ENCODE data around the gene ANOS1. TPM values are rescaled to one million over a fixed set of nuclear protein-coding genes. Genes with fewer than 3 reads are reported as not detected.

Gene ANOS1
- total RNA-seq, 2 donors from 2014 or later: not detected

GRCh38 chrX:8730812-8731558 is 952 bp downstream of the ANOS1 start:
- H3K27ac Mint-ChIP-seq: no peak overlapping the region
- H3K4me1 Mint-ChIP-seq: no peaks in the 10 kb centered on the region
- H3K9me3 Mint-ChIP-seq: no peaks in the 10 kb centered on the region
- H3K36me3 Mint-ChIP-seq (ENCODE audit: low read depth): no peaks in the 10 kb centered on the region
- no peak for ATAC-seq (replicated peaks)
- H3K4me3 Mint-ChIP-seq: no peak overlapping the region
- peaks cover 14% of the 10 kb centered on the region for H3K27me3 Mint-ChIP-seq

- ATAC-seq (replicated peaks): no peak
- Mint-ChIP-seq H3K27ac (no peak overlapping the region), H3K4me1 (no peaks in the 10 kb centered on the region), H3K4me3 (no peak overlapping the region), H3K36me3 (ENCODE audit: low read depth) (no peaks in the 10 kb centered on the region), H3K27me3 (peaks cover 14% of the 10 kb centered on the region), H3K9me3 (no peaks in the 10 kb centered on the region)
These were observed 2.1 kb downstream of the ANOS1 start for GRCh38 chrX:8729811-8730210.

- peaks cover 16% of the 10 kb centered on the region for H3K27me3 Mint-ChIP-seq
- H3K9me3 Mint-ChIP-seq: no peaks in the 10 kb centered on the region
- ATAC-seq (replicated peaks): no peak
- no peaks in the 10 kb centered on the region for H3K4me1 Mint-ChIP-seq
- no peaks in the 10 kb centered on the region for H3K36me3 Mint-ChIP-seq (ENCODE audit: low read depth)
- no peak overlapping the region for H3K4me3 Mint-ChIP-seq
- H3K27ac Mint-ChIP-seq: no peak overlapping the region
These were observed 2.9 kb downstream of the ANOS1 start for GRCh38 chrX:8728932-8729535.

GRCh38 chrX:8726031-8726652 is 5.8 kb downstream of the ANOS1 start:
- peaks cover 13% of the 10 kb centered on the region for H3K27me3 Mint-ChIP-seq
- H3K9me3 Mint-ChIP-seq: no peaks in the 10 kb centered on the region
- no peak overlapping the region for H3K4me3 Mint-ChIP-seq
- ATAC-seq (replicated peaks): no peak
- H3K4me1 Mint-ChIP-seq: no peaks in the 10 kb centered on the region
- H3K36me3 Mint-ChIP-seq (ENCODE audit: low read depth): no peaks in the 10 kb centered on the region
- H3K27ac Mint-ChIP-seq: no peak overlapping the region

- Mint-ChIP-seq H3K9me3 (no peaks in the 10 kb centered on the region), H3K27me3 (peaks cover 13% of the 10 kb centered on the region), H3K27ac (no peak overlapping the region), H3K4me3 (no peak overlapping the region), H3K36me3 (ENCODE audit: low read depth) (no peaks in the 10 kb centered on the region), H3K4me1 (no peaks in the 10 kb centered on the region)
- no peak for ATAC-seq (replicated peaks)
These were observed 7.6 kb downstream of the ANOS1 start for GRCh38 chrX:8724300-8724699.

- no peak overlapping the region for H3K27ac Mint-ChIP-seq
- no peaks in the 10 kb centered on the region for H3K9me3 Mint-ChIP-seq
- peaks cover 12% of the 10 kb centered on the region for H3K27me3 Mint-ChIP-seq
- H3K4me3 Mint-ChIP-seq: no peak overlapping the region
- no peak for ATAC-seq (replicated peaks)
- H3K4me1 Mint-ChIP-seq: no peaks in the 10 kb centered on the region
- H3K36me3 Mint-ChIP-seq (ENCODE audit: low read depth): no peaks in the 10 kb centered on the region
These were observed 10.4 kb downstream of the ANOS1 start for GRCh38 chrX:8721536-8721935.

- H3K27me3 Mint-ChIP-seq: peaks cover 12% of the 10 kb centered on the region
- H3K27ac Mint-ChIP-seq: no peak overlapping the region
- ATAC-seq (replicated peaks): no peak
- no peaks in the 10 kb centered on the region for H3K4me1 Mint-ChIP-seq
- H3K9me3 Mint-ChIP-seq: no peaks in the 10 kb centered on the region
- H3K4me3 Mint-ChIP-seq: no peak overlapping the region
- no peaks in the 10 kb centered on the region for H3K36me3 Mint-ChIP-seq (ENCODE audit: low read depth)
These were observed 11.8 kb downstream of the ANOS1 start for GRCh38 chrX:8720136-8720535.

- no peaks in the 10 kb centered on the region for H3K9me3 Mint-ChIP-seq
- H3K4me3 Mint-ChIP-seq: no peak overlapping the region
- no peaks in the 10 kb centered on the region for H3K4me1 Mint-ChIP-seq
- no peaks in the 10 kb centered on the region for H3K36me3 Mint-ChIP-seq (ENCODE audit: low read depth)
- ATAC-seq (replicated peaks): no peak
- no peak overlapping the region for H3K27ac Mint-ChIP-seq
- H3K27me3 Mint-ChIP-seq: peaks cover 3% of the 10 kb centered on the region
These were observed 14.6 kb downstream of the ANOS1 start for GRCh38 chrX:8717354-8717753.

GRCh38 chrX:8714164-8714563 is 17.8 kb downstream of the ANOS1 start:
- no peaks in the 10 kb centered on the region for H3K9me3 Mint-ChIP-seq
- H3K4me1 Mint-ChIP-seq: no peaks in the 10 kb centered on the region
- peaks cover 3% of the 10 kb centered on the region for H3K27me3 Mint-ChIP-seq
- H3K4me3 Mint-ChIP-seq: no peak overlapping the region
- H3K36me3 Mint-ChIP-seq (ENCODE audit: low read depth): no peaks in the 10 kb centered on the region
- H3K27ac Mint-ChIP-seq: no peak overlapping the region
- no peak for ATAC-seq (replicated peaks)

GRCh38 chrX:8711401-8711800 is 20.5 kb downstream of the ANOS1 start:
- Mint-ChIP-seq H3K4me3 (no peak overlapping the region), H3K27me3 (peaks cover 4% of the 10 kb centered on the region), H3K36me3 (ENCODE audit: low read depth) (no peaks in the 10 kb centered on the region), H3K4me1 (no peaks in the 10 kb centered on the region), H3K9me3 (no peaks in the 10 kb centered on the region), H3K27ac (no peak overlapping the region)
- ATAC-seq (replicated peaks): no peak

- H3K4me1 Mint-ChIP-seq: no peaks in the 10 kb centered on the region
These were observed 27.8 kb downstream of the ANOS1 start for GRCh38 chrX:8704184-8704583.

GRCh38 chrX:8692871-8693270 is 39.1 kb downstream of the ANOS1 start:
- no peaks in the 10 kb centered on the region for H3K36me3 Mint-ChIP-seq (ENCODE audit: low read depth)
- H3K4me3 Mint-ChIP-seq: no peak overlapping the region
- ATAC-seq (replicated peaks): no peak
- H3K4me1 Mint-ChIP-seq: no peaks in the 10 kb centered on the region
- H3K9me3 Mint-ChIP-seq: no peaks in the 10 kb centered on the region
- no peaks in the 10 kb centered on the region for H3K27me3 Mint-ChIP-seq
- H3K27ac Mint-ChIP-seq: no peak overlapping the region

More at GRCh38 chrX:8704184-8704583, 27.8 kb downstream of the ANOS1 start:
- Mint-ChIP-seq H3K36me3 (ENCODE audit: low read depth) (no peaks in the 10 kb centered on the region), H3K9me3 (no peaks in the 10 kb centered on the region), H3K4me3 (no peak overlapping the region), H3K27ac (no peak overlapping the region), H3K27me3 (peaks cover 4% of the 10 kb centered on the region)
- no peak for ATAC-seq (replicated peaks)

- H3K4me1 Mint-ChIP-seq: no peaks in the 10 kb centered on the region
- no peak overlapping the region for H3K27ac Mint-ChIP-seq
- no peaks in the 10 kb centered on the region for H3K27me3 Mint-ChIP-seq
- no peaks in the 10 kb centered on the region for H3K9me3 Mint-ChIP-seq
- H3K36me3 Mint-ChIP-seq (ENCODE audit: low read depth): no peaks in the 10 kb centered on the region
- H3K4me3 Mint-ChIP-seq: no peak overlapping the region
- ATAC-seq (replicated peaks): no peak
These were observed 42.5 kb downstream of the ANOS1 start for GRCh38 chrX:8689473-8689872.

- no peaks in the 10 kb centered on the region for H3K36me3 Mint-ChIP-seq (ENCODE audit: low read depth)
- no peak for ATAC-seq (replicated peaks)
- no peaks in the 10 kb centered on the region for H3K4me1 Mint-ChIP-seq
These were observed 43.2 kb downstream of the ANOS1 start for GRCh38 chrX:8688776-8689175.

More at GRCh38 chrX:8688776-8689175, 43.2 kb downstream of the ANOS1 start:
- H3K4me3 Mint-ChIP-seq: no peak overlapping the region
- no peaks in the 10 kb centered on the region for H3K9me3 Mint-ChIP-seq
- H3K27ac Mint-ChIP-seq: no peak overlapping the region
- no peaks in the 10 kb centered on the region for H3K27me3 Mint-ChIP-seq
